PFSK-1 (cell line): Measurements from ENCODE around the gene STK31.

Experiments used
- FOXP2 ChIP-seq: optimal IDR thresholded peaks from 2 replicates; pipeline ENCODE3; 2011; ENCODE audit warnings: borderline replicate concordance, control low read depth, inconsistent platforms; ENCODE audit not compliant: insufficient read depth; ENCODE audit errors: extremely low read length, extremely low read depth
- POLR2AphosphoS5 ChIP-seq: IDR thresholded peaks from 2 replicates; pipeline ENCODE4 v1.6.1; 2012; ENCODE audit warnings: low read depth, mild to moderate bottlenecking, control low read depth, low read length, moderate library complexity
- REST ChIP-seq, 2 experiments: IDR thresholded peaks; 2 replicates each; pipeline versions ENCODE4 v1.6.1 to v1.8.0; 2011 to 2012; ENCODE audit warnings: low read depth in 2 of 2, low read length in 2 of 2, control low read depth in 1 of 2, inconsistent platforms in 1 of 2, mild to moderate bottlenecking in 1 of 2, moderate library complexity in 1 of 2; ENCODE audit not compliant: insufficient read depth in 1 of 2
- SIN3A ChIP-seq: IDR thresholded peaks from 2 replicates; pipeline ENCODE4 v1.6.1; 2012; ENCODE audit warnings: mild to moderate bottlenecking, low read length, moderate library complexity, borderline replicate concordance; ENCODE audit not compliant: insufficient read depth
- TAF1 ChIP-seq: IDR thresholded peaks from 2 replicates; pipeline ENCODE4 v1.6.1; 2012; ENCODE audit warnings: low read length, control low read depth, borderline replicate concordance; ENCODE audit not compliant: insufficient read depth

Gene STK31

GRCh38 chr7:23687011-23687410, 23.0 kb upstream of the STK31 start:
- TF ChIP-seq TAF1: no peak
- TF ChIP-seq SIN3A: no peak

GRCh38 chr7:23689165-23689564, 20.9 kb upstream of the STK31 start:
- TF ChIP-seq SIN3A (no peak), TAF1 (no peak), POLR2AphosphoS5 (no peak), FOXP2 (no peak), REST (IDR thresholded peaks at IDR 0.05; ENCODE audit: insufficient read depth in 1 of 2, low read depth in 2 of 2, low read length in 2 of 2) (no peak)

- TF ChIP-seq FOXP2 (no peak), REST (IDR thresholded peaks at IDR 0.05; ENCODE audit: insufficient read depth in 1 of 2, low read depth in 2 of 2, low read length in 2 of 2) (no peak), POLR2AphosphoS5 (no peak), TAF1 (no peak), SIN3A (no peak)
These were observed 18.7 kb upstream of the STK31 start for GRCh38 chr7:23691320-23691719.

- TF ChIP-seq POLR2AphosphoS5 (no peak), FOXP2 (no peak), TAF1 (no peak), SIN3A (no peak), REST (IDR thresholded peaks at IDR 0.05; ENCODE audit: insufficient read depth in 1 of 2, low read depth in 2 of 2, low read length in 2 of 2) (no peak)
These were observed 16.8 kb upstream of the STK31 start for GRCh38 chr7:23693224-23693623.

- TF ChIP-seq REST (IDR thresholded peaks at IDR 0.05; ENCODE audit: insufficient read depth in 1 of 2, low read depth in 2 of 2, low read length in 2 of 2): no peak
- no peak for TF ChIP-seq FOXP2
- no peak for TF ChIP-seq SIN3A
- TF ChIP-seq TAF1: no peak
- no peak for TF ChIP-seq POLR2AphosphoS5
These were observed 13.0 kb upstream of the STK31 start for GRCh38 chr7:23696916-23697441.
